Nephron (organoid): Measurements from ENCODE around the gene GRM7.

Experiments
- H3K27ac Mint-ChIP-seq, 3 experiments: 2 replicates each; pipeline ENCODE4 v1.8.0; 2020; ENCODE audit warnings: mixed read lengths in 3 of 3, mild to moderate bottlenecking in 2 of 3, moderate library complexity in 1 of 3
- H3K27me3 Mint-ChIP-seq: 2 replicates; pipeline ENCODE4 v1.8.0; 2021; ENCODE audit warnings: low read depth, mild to moderate bottlenecking, moderate library complexity, mixed read lengths
- H3K36me3 Mint-ChIP-seq: 2 replicates; pipeline ENCODE4 v1.8.0; 2020; ENCODE audit warnings: low read depth, mixed read lengths
- H3K4me1 Mint-ChIP-seq: 2 replicates; pipeline ENCODE4 v1.8.0; 2020; ENCODE audit warnings: mixed read lengths
- H3K4me3 Mint-ChIP-seq, 3 experiments: 2 replicates each; pipeline ENCODE4 v1.8.0; 2020; ENCODE audit warnings: mild to moderate bottlenecking in 3 of 3, mixed read lengths in 3 of 3, moderate library complexity in 2 of 3
- H3K9me3 Mint-ChIP-seq: 2 replicates; pipeline ENCODE4 v1.8.0; 2020; ENCODE audit warnings: mixed read lengths
- TF ChIP-seq, protein P1 (sequence below), 3 experiments: fragments of 200-600 bp; sonication (generic); IDR thresholded peaks; one replicate each; pipeline ENCODE4 v1.5.0; 2021; ENCODE audit warnings: antibody characterized with exemption in 3 of 3; ENCODE audit not compliant: unreplicated experiment in 3 of 3

The GRM7 gene

DNA sequence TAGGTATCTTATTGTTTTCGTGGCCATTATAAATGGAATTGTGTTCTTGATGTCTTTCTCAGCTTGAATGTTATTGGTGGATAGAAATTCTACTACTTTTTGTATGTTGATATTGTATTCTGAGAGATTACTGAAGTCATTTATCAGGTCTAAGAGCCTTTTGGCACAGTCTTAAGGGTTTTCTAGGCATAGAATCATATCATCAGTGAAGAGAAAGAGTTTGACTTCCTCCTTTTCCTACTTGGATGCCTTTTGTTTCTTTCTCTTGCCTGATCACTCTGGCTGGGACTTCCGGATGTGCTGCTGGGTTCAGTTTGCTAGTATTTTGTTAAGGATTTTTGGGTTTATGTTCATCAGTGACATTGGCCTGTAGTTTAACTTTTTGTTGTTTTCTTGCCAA, 527.1 kb downstream of the GRM7 start:
- Mint-ChIP-seq H3K36me3 (no peaks in the 10 kb centered on the region), H3K27me3 (no peaks in the 10 kb centered on the region), H3K4me1 (peaks cover 7% of the 10 kb centered on the region), H3K27ac (no peak overlapping the region), H3K9me3 (peaks cover 12% of the 10 kb centered on the region), H3K4me3 (no peak overlapping the region)
- TF ChIP-seq, protein P1, sequence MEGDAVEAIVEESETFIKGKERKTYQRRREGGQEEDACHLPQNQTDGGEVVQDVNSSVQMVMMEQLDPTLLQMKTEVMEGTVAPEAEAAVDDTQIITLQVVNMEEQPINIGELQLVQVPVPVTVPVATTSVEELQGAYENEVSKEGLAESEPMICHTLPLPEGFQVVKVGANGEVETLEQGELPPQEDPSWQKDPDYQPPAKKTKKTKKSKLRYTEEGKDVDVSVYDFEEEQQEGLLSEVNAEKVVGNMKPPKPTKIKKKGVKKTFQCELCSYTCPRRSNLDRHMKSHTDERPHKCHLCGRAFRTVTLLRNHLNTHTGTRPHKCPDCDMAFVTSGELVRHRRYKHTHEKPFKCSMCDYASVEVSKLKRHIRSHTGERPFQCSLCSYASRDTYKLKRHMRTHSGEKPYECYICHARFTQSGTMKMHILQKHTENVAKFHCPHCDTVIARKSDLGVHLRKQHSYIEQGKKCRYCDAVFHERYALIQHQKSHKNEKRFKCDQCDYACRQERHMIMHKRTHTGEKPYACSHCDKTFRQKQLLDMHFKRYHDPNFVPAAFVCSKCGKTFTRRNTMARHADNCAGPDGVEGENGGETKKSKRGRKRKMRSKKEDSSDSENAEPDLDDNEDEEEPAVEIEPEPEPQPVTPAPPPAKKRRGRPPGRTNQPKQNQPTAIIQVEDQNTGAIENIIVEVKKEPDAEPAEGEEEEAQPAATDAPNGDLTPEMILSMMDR (IDR thresholded peaks at IDR 0.05; ENCODE audit: unreplicated experiment in 3 of 3): no peak

DNA sequence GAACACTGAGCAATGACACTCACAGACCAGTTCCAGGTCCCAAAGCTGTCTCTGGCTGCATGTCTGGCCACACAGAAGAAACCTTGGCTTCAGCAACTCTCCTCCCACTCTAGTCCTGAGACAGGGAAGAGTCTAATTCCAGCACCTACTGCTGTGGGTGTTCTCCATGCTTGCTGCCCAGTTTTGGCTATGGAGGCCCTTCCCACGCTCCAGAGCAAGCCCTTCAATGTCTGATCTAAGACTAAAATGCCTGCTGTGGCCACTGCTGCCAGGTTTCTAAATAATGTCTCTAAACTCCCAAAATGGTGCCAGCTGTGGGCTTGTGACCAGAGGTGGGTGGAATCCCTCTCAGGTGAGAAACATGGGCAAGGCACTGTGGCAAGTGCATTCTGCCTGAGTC, 531.3 kb downstream of the GRM7 start:
- Mint-ChIP-seq H3K9me3 (peaks cover 12% of the 10 kb centered on the region), H3K4me3 (no peak overlapping the region), H3K27me3 (no peaks in the 10 kb centered on the region), H3K36me3 (no peaks in the 10 kb centered on the region), H3K4me1 (no peaks in the 10 kb centered on the region), H3K27ac (no peak overlapping the region)
- TF ChIP-seq, protein P1 (IDR thresholded peaks at IDR 0.05; ENCODE audit: unreplicated experiment in 3 of 3): no peak

DNA sequence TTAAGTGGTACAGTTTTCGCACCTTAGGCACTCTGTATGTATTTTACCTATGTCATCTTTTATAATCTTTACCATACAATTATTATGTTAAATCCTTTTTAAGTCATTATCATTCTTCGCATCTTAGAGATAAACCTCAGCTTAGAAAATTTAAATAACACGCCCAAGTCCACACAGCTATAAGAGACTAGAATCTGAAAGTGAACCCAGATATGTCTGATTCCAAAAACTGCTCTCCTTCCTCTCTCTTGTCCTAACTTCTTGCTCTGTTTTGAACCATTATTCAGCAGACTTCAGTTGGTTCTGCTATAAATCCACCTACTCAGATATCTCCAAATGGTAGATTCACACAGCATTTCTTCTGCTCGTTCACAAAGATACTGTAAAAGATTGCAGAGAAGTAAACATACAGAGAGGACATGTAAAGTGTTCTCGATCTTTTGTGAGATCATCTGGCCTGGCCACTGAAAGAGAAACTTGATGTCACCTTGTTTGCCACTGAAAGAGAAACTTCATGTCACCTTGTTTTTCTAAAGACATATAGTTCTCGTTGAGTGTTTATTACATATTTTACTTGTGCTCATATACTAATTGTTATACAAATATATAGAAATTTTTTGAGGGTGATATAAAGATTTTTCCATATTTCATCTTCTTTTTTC, 533.2 kb downstream of the GRM7 start:
- H3K9me3 Mint-ChIP-seq: peaks cover 7% of the 10 kb centered on the region
- no peaks in the 10 kb centered on the region for H3K36me3 Mint-ChIP-seq
- no peaks in the 10 kb centered on the region for H3K4me1 Mint-ChIP-seq
- no peak overlapping the region for H3K4me3 Mint-ChIP-seq
- TF ChIP-seq, protein P1 (IDR thresholded peaks at IDR 0.05; ENCODE audit: unreplicated experiment in 3 of 3): no peak
- H3K27ac Mint-ChIP-seq: no peak overlapping the region
- H3K27me3 Mint-ChIP-seq: no peaks in the 10 kb centered on the region

DNA sequence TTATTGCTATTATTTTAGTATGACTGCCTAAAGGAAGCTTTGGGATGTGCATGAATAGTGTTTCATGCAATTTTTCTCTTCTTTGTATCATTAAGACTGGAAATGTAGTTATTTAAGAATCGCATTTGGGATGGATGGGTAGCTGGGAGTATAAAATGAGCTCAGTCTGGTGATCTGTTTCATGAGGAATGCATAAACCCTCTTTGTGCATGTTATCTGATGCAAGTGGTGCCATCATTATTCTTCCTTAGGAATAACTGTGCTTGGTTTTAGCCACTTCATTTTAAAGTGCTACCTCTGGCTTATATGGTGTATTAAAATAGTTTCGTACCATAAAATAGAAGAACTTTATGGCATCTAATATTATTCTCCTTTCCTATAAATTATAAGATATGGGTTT, 535.6 kb downstream of the GRM7 start:
- Mint-ChIP-seq H3K4me3 (no peak overlapping the region), H3K27ac (no peak overlapping the region), H3K27me3 (no peaks in the 10 kb centered on the region), H3K4me1 (no peaks in the 10 kb centered on the region), H3K9me3 (no peaks in the 10 kb centered on the region), H3K36me3 (no peaks in the 10 kb centered on the region)
- TF ChIP-seq, protein P1 (IDR thresholded peaks at IDR 0.05; ENCODE audit: unreplicated experiment in 3 of 3): no peak

DNA sequence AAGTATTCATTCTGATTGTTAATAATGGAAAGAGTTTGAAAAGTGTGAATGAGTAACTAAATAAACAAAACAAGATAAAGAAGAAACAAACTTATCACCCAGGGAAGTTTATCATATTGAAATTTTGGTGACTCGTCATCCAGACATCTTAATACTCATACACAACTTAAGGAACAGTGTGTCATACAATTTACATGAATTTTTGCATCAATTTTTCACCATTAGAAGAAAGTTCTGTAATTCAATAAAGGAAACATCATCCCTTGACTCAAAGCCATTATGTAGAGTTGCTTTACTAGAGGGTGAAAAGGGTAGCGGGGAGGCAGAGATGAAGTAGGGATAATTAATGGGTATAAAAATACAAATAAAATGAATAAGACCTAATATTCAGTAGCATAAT, 536.2 kb downstream of the GRM7 start:
- Mint-ChIP-seq H3K4me3 (no peak overlapping the region), H3K36me3 (no peaks in the 10 kb centered on the region), H3K9me3 (no peaks in the 10 kb centered on the region), H3K27me3 (no peaks in the 10 kb centered on the region), H3K4me1 (no peaks in the 10 kb centered on the region), H3K27ac (no peak overlapping the region)
- TF ChIP-seq, protein P1 (IDR thresholded peaks at IDR 0.05; ENCODE audit: unreplicated experiment in 3 of 3): no peak

DNA sequence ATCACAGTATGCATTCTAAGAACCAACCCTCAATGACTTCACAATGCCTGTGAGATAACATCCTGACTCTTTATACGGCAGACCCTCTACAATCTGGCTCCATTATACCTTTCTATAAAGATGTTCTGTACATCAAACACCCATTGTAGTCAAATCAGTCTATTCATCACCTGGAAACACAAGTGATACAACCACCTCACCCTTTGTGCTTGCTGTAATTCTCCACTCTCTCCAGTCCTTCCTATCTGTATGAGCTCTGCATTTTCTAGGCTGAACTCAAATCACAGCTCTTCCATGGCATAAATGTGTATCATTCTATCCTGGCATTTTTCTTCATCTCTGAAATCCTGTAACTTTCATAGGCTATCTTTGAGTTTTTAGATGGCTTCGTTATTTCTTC, 539.4 kb downstream of the GRM7 start:
- Mint-ChIP-seq H3K27me3 (no peaks in the 10 kb centered on the region), H3K4me1 (no peaks in the 10 kb centered on the region), H3K27ac (no peak overlapping the region), H3K9me3 (no peaks in the 10 kb centered on the region), H3K4me3 (no peak overlapping the region), H3K36me3 (no peaks in the 10 kb centered on the region)
- TF ChIP-seq, protein P1 (IDR thresholded peaks at IDR 0.05; ENCODE audit: unreplicated experiment in 3 of 3): no peak
